Type B pancreatic cell (in vitro differentiated cells): ENCODE results near the gene AMH. TPM values are rescaled to one million over a fixed set of nuclear protein-coding genes. Genes with fewer than 3 reads are reported as not detected.

Source experiments
- DNase-seq: peaks from one replicate; pipeline ENCODE4 v3.0.0; 2021; ENCODE audit warnings: mixed read lengths; ENCODE audit not compliant: unreplicated experiment; ENCODE audit errors: extremely low spot score
- H3K27ac Mint-ChIP-seq: 2 replicates; pipeline ENCODE4 v1.8.0; 2021; ENCODE audit warnings: mild to moderate bottlenecking, mixed read lengths
- H3K27me3 Mint-ChIP-seq: 2 replicates; pipeline ENCODE4 v1.8.0; 2021; ENCODE audit warnings: mixed read lengths
- H3K36me3 Mint-ChIP-seq: 2 replicates; pipeline ENCODE4 v1.8.0; 2021; ENCODE audit warnings: mixed read lengths
- H3K4me1 Mint-ChIP-seq: one replicate; pipeline ENCODE4 v1.8.0; 2021; ENCODE audit warnings: mixed read lengths; ENCODE audit not compliant: unreplicated experiment
- H3K4me3 Mint-ChIP-seq: 2 replicates; pipeline ENCODE4 v1.8.0; 2021; ENCODE audit warnings: mild to moderate bottlenecking, mixed read lengths
- H3K9me3 Mint-ChIP-seq: 2 replicates; pipeline ENCODE4 v1.8.0; 2021; ENCODE audit warnings: mixed read lengths
- total RNA-seq: library from RNA; stranded (reverse); gene quantifications from 2 replicates; pipeline ENCODE4 v1.2.1, GENCODE V29; 2021; ENCODE audit warnings: low replicate concordance
- TF ChIP-seq, protein P1 (sequence below): fragments of 200-600 bp; sonication (generic); conservative IDR thresholded peaks from 2 replicates; pipeline ENCODE4 v1.5.0; 2021; ENCODE audit warnings: antibody characterized with exemption, mild to moderate bottlenecking

The AMH gene
- total RNA-seq, 1 donor from 2014 or later = 49.5 TPM

DNA sequence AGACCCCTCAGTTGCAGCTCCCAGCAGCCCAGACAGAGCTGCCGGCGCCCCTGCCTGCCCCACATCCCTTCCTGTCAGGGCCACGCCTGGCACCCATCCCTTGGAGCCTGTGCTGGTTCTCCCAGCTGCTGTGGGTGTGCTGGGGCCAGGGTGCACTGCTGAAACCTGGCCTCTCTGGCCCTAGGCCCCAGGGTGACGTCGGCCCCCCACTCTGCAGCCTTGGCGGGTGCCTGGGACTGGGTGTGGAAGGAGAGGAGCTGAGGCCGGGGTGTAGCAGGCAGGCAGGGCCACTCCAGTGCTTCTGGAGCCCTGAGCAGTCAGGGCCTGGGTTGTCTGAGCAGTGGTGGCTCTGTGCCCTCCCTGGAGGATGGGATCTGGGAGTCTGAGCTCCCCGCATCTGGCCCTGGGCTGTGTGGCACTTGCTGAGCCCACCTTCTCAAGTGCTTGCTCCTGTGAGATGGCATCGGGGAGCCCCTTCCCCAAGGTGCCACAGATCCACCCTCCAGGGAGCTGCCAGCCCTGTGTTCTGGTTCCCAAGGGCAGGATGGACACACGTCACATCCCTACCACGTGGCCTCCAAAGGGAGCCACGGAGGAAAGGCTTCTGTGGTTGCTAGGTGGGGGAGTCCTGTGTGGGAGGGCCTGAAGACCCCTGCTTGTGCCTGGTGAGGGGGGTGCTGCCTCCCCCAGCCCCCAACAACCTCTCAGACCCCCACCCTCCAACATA lies 18.2 kb upstream of the AMH start:
- Mint-ChIP-seq H3K27ac (peak overlapping the region; percentile 74), H3K4me3 (peak overlapping the region; percentile 44)

DNA sequence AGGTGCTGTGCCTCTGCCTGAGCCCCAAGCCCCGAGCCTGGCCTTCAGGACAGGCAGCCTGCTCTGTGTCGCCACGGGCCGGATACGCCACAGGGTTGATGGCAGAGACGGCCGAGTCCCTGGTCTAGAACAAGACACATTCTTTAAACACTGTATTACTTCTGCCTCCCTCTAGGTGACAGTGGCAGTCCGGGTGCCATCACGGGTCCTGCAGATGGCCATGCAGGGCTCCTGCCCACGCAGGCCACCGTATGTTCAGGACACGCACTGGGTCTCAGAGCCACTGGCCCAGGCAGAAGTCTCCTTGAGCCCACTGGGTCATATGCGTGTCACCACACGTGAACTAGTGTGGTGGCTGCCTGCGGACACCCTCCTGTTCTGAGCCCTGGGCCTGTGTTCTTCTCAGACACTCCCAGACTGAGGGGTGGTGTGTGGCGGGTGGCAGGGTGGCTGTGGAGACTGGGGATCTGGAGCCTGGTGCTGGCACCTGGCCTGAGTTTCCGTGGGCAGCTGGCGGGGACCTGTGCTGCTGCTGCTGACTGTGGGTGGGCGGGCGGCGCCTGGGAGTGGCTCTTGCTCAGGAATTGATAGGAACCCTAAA lies 17.4 kb upstream of the AMH start:
- H3K4me1 Mint-ChIP-seq = peaks cover 10% of the 10 kb centered on the region
- DNase-seq = no peak
- peak overlapping the region; percentile 66 for H3K27ac Mint-ChIP-seq
- peaks cover 5% of the 10 kb centered on the region for H3K27me3 Mint-ChIP-seq
- H3K4me3 Mint-ChIP-seq = no peak overlapping the region
- TF ChIP-seq, protein P1, sequence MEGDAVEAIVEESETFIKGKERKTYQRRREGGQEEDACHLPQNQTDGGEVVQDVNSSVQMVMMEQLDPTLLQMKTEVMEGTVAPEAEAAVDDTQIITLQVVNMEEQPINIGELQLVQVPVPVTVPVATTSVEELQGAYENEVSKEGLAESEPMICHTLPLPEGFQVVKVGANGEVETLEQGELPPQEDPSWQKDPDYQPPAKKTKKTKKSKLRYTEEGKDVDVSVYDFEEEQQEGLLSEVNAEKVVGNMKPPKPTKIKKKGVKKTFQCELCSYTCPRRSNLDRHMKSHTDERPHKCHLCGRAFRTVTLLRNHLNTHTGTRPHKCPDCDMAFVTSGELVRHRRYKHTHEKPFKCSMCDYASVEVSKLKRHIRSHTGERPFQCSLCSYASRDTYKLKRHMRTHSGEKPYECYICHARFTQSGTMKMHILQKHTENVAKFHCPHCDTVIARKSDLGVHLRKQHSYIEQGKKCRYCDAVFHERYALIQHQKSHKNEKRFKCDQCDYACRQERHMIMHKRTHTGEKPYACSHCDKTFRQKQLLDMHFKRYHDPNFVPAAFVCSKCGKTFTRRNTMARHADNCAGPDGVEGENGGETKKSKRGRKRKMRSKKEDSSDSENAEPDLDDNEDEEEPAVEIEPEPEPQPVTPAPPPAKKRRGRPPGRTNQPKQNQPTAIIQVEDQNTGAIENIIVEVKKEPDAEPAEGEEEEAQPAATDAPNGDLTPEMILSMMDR = peak; percentile 38
- H3K9me3 Mint-ChIP-seq = no peaks in the 10 kb centered on the region
- peaks cover 10% of the 10 kb centered on the region for H3K36me3 Mint-ChIP-seq

More for the DNA sequence above, 18.2 kb upstream of the AMH start:
- Mint-ChIP-seq H3K36me3 (peaks cover 4% of the 10 kb centered on the region), H3K4me1 (peaks cover 10% of the 10 kb centered on the region), H3K9me3 (no peaks in the 10 kb centered on the region), H3K27me3 (no peaks in the 10 kb centered on the region)
- TF ChIP-seq, protein P1 = no peak
- no peak for DNase-seq

DNA sequence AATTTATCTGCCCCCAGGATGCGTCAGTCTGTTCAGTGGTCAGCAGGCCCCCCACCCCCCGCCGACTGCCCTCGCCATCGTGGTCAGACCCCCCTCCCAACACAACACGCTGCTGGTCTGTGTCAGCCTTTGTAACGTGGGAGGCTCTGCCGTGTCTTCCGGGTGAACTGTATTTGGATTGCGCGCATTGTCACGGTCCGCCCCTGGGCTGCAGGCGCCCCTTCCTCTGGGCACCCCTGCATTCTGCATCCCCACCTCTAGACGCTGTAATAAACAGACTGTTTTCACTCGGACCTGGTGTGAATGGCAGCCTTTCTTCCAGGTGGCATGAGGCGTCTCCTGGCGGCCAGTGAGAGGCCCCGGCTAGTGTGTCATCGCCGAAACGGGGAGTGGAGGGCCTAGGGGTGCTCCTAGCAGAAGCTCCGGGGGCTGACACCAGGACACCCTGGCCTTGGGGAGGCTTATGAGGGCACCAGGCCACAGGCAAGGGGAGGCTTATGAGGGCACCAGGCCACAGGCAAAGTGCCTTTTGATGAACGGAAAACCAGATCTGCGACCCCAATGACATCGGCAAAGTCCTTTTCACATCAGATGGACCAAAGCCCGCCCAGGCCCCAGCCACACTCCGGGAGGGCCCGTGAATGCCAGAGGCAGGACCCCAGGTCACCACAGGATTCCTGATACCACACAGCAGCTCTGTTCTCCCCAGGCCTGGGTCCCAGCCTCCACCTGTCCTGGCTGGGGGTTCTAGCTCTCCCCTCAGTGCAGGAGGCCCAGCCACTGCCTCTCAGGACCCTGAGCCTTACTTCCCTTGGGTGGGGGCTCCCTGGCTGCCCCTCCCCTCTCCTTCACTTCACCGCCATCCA lies 16.6 kb upstream of the AMH start:
- H3K4me3 Mint-ChIP-seq = peak overlapping the region; percentile 31
- TF ChIP-seq, protein P1 = no peak
- peak overlapping the region; percentile 36 for H3K27ac Mint-ChIP-seq

DNA sequence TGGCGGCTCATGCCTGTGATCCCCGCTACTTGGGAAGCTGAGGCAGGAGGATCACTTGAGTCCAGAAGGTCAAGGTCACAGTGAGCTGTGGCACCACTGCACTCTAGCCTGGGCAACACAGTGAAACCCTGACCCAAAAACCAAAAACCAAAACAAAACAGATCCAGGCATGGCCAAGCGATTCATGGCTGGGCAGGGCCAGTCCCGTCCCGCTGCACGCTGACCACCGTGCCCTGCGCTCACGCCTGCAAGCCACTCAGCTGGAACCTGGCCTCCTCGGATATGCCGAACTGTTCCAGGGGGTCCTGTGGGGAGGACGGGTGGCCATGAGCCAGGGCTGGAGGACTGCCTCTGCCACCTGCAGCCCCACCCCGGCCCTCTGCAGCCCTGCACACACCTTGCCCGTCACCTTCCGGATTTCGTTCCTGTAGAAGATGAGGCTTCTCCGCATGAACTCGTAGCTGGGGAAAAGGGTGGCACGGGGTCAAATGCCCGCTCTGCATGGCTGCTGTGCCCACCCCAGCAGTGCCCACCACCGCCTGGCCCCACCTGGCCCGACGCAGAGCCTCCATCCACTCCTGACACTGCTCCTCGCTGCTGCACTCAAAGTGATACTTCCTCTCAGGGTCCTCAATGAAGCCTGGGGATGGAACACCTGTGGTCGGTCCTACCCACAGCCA lies 15.4 kb upstream of the AMH start:
- H3K4me1 Mint-ChIP-seq = peaks cover 17% of the 10 kb centered on the region
- H3K9me3 Mint-ChIP-seq = no peaks in the 10 kb centered on the region
- H3K27me3 Mint-ChIP-seq = peaks cover 5% of the 10 kb centered on the region
- peak overlapping the region; percentile 34 for H3K27ac Mint-ChIP-seq
- TF ChIP-seq, protein P1 = no peak
- H3K4me3 Mint-ChIP-seq = peak overlapping the region; percentile 100
- no peak for DNase-seq
- peaks cover 11% of the 10 kb centered on the region for H3K36me3 Mint-ChIP-seq

More for the DNA sequence above, 16.6 kb upstream of the AMH start:
- H3K27me3 Mint-ChIP-seq = peaks cover 5% of the 10 kb centered on the region
- H3K36me3 Mint-ChIP-seq = peaks cover 11% of the 10 kb centered on the region
- no peaks in the 10 kb centered on the region for H3K9me3 Mint-ChIP-seq
- no peak for DNase-seq
- peaks cover 10% of the 10 kb centered on the region for H3K4me1 Mint-ChIP-seq

DNA sequence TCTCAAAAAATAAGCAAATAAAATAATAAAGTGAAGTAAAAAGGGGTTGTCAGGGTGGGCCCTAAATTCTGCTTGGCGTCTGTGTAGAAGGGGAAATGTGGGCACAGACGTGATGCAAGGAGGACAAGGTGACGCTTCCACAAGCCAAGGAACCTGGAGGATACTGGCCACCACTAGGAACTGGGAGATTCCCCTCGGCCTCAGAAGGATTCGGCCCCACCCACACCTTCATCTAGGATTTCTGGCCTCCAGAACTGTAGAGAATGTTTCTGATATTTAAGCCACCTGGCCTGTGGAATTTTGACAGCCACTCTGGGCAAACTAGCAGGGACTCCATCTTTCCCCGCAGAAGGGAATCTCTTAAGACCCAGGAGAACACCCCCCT lies 14.1 kb upstream of the AMH start:
- H3K4me3 Mint-ChIP-seq = peak overlapping the region; percentile 100
- H3K9me3 Mint-ChIP-seq = no peaks in the 10 kb centered on the region
- peaks cover 11% of the 10 kb centered on the region for H3K36me3 Mint-ChIP-seq
- peaks cover 5% of the 10 kb centered on the region for H3K27me3 Mint-ChIP-seq
- peaks cover 26% of the 10 kb centered on the region for H3K4me1 Mint-ChIP-seq
- no peak for DNase-seq
- peak overlapping the region; percentile 95 for H3K27ac Mint-ChIP-seq
- TF ChIP-seq, protein P1 = no peak
